CD4-positive, alpha-beta T cell treated with Interleukin-17A for 1 hour (primary cell): ENCODE data around the gene ITPK1.
A peak's percentile ranks its signal among the peaks of the same experiment; 100 is the strongest.
"Not testable (repeated sequence)": the region's sequence is repeated elsewhere in the genome, so short reads cannot be mapped to it uniquely, and the experiment has no call there.

ENCODE experiments used
- DNase-seq: peaks from one replicate; pipeline ENCODE4 v3.0.0-alpha.2; 2020

The ITPK1 gene

DNA sequence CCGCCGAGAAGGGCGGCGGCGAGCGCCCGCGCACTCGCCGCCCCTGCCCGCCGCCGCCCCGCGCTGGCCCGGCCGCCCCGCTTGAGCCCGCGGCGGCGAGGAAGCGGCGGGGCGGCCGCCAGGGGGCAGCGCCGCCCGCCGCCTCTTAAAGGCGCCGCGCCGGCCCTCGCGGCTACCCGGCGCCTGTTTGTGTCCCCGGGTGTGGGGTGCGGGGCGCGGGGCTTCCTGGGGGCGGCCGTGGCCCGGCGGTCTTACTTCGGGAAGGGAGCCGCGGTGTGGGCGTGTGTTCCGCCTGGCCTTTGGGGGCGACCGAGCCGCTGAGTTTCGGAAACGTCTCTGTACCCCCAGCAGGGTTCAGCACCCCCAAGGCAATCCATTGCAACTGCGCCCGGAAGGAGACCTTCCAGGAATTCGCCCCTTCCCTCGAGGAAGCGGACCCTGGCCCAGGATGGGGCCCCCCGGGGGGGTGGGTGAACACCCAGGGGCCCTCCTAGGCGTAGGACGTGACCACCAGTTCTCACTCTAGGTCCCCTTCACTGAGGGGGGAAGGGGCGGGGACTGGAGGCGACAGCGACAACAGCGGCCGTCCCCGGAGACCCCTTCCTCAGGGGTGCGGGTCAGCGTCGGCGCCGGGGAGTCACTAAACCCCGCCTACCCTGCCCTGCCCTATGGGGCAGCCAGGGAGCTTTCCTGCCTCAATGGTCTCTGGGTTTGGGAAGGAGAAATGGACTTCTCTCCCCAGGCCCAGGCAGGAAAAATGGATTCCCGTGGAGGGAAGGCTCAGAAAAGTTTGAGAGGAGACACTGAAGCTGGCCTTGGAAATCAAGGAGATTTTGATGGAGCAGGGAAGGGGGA lies at the start of gene ITPK1:
TSS of gene ITPK1 (minus strand) at position 105 of the 855 bp plus-strand sequence. CDS start 762 bp downstream, outside the sequence.
- peak; percentile 56 for DNase-seq

GRCh38 chr14:93163564-93163963 lies 47.8 kb upstream of the ITPK1 start:
- DNase-seq = no peak

GRCh38 chr14:93161411-93161940 lies 45.8 kb upstream of the ITPK1 start:
- DNase-seq = no peak

DNA sequence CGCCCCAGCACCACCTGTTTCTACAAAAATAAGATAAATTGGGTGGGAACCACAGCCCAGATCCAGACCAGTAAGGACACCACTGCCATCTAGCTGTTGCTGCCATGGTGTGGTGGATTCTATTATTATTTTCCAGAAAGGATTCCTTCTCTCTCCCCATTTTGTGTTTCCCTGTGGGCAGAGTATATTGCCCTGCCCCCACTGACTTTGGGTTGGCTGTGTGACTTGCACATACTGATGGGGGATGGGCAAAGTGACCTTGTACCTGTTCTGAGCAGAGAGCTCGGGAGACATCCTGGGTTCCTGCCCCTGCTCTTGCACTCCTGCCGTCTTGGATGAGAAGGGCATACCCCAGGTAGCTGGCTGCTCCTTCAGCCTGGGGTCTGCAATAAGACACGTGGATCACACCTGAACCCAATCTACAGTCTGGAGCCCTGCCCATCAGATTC lies 44.7 kb upstream of the ITPK1 start:
- no peak for DNase-seq

GRCh38 chr14:93159625-93160352 lies 44.1 kb upstream of the ITPK1 start:
- not testable (repeated sequence) for DNase-seq

DNA sequence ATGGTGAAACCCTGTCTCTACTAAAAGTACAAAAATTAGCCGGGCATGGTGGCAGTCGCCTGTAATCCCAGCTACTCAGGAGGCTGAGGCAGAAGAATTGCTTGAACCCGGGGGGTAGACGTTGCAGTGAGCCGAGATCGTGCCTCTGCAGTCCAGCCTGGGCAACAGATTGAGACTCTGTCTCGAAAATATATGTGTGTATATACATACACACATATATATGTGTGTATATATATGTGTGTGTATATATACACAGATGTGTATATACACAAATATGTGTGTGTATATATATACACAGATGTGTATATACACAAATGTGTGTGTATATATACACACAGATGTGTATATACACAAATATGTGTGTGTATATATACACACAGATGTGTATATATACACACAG lies 42.6 kb upstream of the ITPK1 start:
- DNase-seq = not testable (repeated sequence)

DNA sequence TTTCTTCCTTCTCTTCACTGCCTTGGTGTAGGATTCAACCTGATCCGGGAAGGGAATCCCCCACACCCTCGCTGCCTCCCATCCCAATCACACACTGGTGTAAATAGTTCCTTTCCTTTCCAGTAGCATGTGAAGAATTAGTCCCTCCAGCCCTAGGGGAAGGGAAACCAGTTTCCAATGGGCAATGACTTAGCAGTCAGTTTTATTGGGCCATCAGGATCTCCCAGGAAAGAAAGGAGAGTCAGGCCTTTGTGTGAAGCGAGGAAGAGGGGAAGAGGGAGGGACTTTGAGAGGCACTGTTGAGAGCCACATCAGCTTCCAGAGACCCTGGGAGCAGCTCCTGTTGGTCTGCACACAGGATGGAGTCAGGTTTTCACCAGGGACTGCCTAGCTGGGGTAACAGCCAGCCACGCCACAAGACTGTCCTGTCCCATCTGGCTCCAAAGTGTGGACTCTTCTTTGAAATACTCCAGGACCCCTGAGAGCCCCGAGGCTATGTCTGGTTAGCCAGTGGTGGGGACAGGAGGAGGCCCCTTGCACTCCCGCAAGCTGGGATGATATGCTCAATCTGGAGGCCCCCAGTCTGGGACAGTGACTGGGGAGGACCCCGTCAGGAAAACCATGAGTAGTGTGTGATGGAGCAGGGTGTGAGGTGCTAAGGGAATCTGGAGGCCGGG lies 41.1 kb upstream of the ITPK1 start:
- DNase-seq = no peak

DNA sequence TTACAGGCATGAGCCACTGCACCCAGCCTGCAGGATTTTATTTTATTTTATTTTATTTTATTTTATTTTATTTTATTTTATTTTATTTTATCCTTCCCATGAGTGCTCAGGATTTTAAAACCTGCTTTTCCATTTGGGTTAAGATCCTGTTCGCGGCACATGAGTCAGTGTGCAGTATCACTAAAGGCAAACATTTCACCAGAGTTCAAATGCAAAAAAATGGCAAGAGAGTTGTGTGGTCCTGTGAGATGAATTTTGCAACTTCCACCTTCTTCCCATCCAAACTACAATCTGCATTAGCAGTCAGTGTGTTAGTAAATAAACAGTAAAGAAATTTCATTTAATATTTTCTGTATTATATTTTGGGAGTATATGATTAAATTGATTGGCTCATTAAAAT lies 39.9 kb upstream of the ITPK1 start:
- DNase-seq = no peak

GRCh38 chr14:93153121-93153520 lies 37.4 kb upstream of the ITPK1 start:
- DNase-seq = no peak

DNA sequence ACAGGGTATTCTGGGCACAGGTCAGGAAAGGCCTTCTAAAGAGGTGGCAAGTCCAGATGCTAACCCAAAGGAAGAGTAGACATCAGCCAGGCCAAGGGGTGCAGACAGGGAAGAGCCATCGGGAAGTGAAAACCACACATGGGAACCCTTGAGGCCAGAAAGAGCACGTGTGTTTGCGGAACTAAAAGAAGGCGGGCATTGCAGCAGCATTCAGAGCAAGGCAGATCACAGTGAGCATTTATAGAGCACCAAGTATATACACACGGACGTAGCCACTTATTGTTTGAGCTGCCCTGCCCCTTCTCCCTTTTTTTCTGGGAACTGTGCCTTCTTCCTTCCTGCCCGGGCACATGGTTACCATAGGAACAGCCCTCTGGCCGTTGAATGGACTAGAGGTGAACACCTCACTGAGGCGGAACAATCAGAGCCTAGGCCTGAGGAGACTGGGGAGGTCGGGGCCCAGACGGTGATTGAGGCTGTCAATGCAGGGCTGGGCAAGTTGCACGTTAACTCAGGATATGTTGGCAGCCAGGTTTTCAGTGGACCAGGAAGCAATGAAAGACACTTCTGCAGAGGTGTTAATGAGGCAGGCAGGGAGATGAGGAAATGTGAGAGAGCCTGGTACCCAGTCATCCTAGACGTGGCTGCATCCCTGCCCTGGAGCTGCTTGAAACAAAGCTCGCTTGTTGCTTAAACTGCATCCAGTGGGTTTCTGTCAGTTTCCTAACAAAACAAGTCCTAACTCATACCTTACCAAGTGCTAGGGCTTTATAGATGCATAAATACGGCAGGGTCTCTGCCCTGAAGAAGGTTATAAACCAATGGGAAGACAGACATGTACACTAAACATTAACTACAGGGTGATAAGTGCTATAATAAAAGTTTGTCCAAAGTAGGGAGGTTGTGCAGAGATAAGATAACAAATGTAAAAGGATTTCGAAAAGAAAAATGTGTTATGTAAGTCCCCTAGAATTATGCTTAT lies 34.8 kb upstream of the ITPK1 start:
- DNase-seq = no peak

DNA sequence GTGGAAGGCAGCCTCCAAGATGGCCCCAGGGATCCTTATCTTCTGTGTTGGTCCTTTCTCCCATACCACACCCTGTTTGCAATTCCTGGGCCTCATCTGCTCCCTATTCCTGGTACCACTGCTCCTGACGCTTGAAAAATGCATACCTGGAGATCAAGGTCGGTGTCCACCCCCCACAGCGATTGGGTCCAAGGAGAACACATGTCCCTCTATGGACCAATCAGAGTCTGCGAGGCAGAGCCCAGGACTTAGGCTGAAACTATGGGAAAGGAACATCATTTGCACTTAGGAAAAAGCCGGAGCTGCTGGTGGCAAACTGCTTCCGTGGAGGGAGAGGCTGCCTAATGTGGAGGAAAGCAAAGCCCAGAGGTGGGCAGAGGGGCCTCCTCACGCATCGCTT lies 33.3 kb upstream of the ITPK1 start:
- DNase-seq = no peak

DNA sequence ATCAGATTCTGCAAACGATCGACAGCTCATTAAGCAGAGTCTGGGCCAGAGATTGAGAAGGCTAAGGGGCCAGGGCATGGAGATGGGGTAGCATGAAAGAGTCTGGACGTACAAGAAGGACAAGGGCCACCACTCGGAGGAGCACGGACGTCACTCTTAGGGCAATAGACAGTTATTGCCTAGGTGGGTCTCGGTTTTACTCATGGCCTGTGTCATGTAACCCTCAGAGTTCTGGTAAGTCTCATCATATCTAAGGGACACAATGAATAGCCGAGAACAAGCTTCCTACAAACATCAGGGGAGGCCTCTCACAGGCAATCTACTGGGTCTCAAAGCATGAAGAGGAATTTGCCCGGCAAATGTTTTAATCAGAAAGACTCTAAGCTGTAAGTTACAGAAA lies 30.4 kb upstream of the ITPK1 start:
- no peak for DNase-seq

DNA sequence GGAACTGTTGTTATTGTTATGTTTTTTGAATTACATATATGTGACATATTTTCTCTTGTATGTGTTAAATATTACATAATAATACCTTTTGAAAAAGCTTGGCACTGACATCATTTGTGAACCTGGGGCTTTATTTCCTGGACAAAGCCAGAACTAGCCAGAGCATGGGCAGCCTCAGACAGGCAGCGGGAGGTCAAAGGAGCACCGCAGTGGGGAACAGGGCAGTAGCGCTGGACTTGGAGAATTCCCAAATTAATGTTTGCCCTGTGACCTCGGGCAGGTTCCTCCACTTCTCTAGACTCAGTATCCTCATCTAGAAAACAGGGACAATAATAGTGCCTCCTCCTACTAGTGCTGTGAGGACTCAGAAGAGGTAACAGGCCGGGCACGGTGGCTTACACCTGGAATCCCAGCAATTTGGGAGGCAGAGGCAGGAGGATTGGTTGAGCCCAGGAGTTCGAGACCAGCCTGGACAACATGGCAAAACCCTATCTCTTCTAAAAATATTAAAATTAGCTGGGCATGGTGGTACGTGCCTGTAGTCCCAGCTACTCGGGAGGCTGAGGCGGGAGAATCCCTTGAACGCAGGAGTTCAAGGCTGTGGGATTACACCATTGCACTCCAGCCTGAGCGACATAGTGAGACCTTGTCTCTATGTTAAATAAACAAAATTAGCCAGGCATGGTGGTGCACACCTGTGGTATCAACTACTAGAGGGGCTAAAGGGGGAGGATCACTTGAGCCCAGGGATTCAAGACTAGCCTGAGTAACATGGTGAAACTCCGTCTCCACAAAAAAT lies 27.3 kb upstream of the ITPK1 start:
- no peak for DNase-seq

GRCh38 chr14:93137864-93138263 lies 22.1 kb upstream of the ITPK1 start:
- no peak for DNase-seq

- DNase-seq = not testable (repeated sequence)
Measured at GRCh38 chr14:93136508-93136907, 20.8 kb upstream of the ITPK1 start.

DNA sequence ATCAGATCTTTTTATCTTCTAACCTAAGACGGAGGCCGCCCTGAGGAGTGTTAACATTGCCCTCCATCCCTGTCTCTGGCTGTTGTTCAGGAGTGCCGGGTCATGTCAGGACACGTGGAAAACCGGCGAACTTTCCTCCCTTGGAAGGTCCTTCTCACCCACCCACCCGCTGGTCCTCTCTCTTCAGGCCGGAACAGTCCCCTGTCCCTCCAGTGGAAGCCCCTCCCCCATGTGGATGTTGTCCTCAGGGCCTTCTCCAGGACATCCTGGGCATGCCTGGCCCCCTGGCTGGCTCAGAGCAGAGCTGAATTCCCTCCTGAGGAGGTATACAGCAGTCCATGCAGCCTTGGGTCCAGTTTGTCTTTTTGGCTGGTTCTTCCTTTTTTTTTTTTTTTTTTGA lies 20.3 kb upstream of the ITPK1 start:
- no peak for DNase-seq

DNA sequence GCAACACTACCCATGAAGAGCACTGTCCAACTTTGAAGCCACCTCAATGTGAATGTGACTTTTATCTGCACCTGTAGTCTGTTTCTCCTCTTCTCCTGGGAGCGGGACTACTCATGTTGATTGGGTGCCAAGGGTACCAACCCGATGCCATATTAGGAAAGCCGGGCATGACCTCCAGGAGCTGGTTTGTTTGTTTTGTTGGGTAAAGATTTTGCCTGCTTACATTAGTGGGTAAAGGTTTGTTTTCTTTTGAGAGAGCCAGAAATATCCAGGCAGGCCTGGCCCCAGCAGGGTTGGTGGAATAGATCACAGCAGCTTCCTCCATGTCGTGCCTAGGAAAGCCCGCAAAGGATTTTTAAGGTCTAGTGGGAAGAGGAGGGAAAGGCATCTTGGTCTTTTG lies 19.7 kb upstream of the ITPK1 start:
- DNase-seq = no peak

DNA sequence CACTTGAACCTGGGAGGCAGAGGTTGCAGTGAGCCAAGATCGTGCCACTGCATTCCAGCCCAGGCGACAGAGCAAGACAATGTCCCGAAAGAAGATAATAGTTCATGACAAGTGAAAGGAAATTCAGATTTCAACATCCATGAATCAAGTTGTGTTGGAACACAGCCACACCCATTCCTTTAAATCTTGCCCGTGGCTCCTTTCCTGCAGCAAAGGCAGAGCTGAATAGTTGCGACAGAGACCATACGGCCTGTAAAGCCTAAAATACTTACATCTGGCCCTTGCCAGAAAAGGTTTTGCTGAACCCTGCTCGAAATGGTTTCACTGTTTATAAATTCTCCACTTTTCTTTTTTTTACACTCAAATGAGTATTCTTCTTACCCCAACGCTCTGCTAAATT lies 17.7 kb upstream of the ITPK1 start:
- no peak for DNase-seq

DNA sequence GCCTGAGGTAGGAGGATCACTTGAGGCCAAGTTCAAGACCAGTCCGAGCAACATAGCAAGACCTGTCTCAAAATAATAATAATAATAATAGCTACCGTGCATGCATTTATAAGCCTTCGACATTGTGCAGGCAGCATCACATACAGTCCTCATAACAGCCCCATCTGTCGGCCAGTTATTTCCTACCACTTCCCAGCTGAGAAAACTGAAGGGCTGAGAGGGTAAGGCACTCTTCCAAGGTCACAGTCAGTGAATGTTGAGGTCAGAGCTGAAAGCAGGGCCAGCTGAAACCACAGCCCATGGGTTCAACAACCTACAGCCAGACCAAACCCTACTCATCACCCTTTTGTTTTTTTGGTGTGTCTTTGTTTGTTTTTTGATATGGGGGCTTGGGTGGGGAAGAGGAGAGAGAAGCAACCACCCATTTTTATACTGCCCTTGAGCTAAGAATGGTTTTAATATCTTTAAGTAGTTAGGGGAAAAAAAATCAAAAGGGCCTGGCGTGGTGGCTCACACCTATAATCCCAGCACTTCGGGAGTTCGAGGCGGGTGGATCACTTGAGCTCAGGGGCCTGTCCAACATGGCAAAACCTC lies 16.8 kb upstream of the ITPK1 start:
- DNase-seq = peak; percentile 50

- not testable (repeated sequence) for DNase-seq
Measured at GRCh38 chr14:93131257-93131820, 15.6 kb upstream of the ITPK1 start.
